ENCODE measurements around the gene TBC1D22A. TPM values are rescaled to one million over a fixed set of nuclear protein-coding genes. Genes with fewer than 3 reads are reported as not detected.

The TBC1D22A gene
- total RNA-seq, 6 experiments from 2014 or later: 10.9 to 18.1 (median 14.0) TPM

DNA sequence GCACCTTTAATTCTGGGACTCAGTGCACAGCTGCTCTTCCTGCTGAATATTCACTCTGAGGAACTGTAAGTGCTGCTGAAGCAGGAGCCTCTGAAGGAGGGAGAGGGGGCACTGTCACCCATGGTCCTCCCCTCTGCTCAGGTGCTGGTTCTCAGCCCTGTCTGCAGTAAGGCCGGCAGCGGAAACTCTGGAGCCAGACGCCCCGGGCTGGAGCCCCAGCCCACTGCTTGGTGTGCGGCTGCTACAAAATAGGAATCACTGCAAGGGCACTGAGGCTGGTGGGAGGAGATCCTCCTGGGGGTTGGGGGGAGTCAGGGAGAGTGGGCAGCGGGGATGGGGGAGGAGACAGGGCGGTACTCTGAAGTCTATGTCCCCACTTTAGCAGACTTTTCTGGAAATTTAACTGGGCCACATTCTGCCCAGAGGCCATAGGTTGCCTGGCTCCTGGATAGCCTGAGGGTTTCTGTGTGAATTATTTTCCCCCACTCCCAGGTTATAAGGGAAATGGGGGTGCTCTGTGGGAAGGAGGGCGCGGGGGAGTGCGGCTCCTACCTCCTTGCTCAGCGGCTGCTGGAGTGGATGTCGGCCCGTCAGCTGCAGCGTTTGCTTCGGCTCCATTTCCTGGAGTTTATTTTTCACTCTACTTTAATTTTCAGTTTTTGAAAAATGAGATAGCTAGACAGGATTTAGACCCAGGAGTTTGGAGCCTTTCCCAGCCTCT, 33.6 kb downstream of the TBC1D22A start:
- DNase-seq (peak in 1 of 3 donors; percentile 28), ATAC-seq (no peak)
- Histone ChIP-seq H3K27ac (no peak overlapping the region), H3K4me3 (no peak overlapping the region), H3K4me1 (peaks cover 0 to 13% (median 6%) of the 10 kb centered on the region in 4 donors), H3K9me3 (no peaks in the 10 kb centered on the region), H3K36me3 (peaks cover 5 to 25% (median 12%) of the 10 kb centered on the region in 4 donors), H3K27me3 (no peaks in the 10 kb centered on the region)
- TF ChIP-seq POLR2A (IDR thresholded peaks at IDR 0.05): no peak
- TF ChIP-seq, protein P1, sequence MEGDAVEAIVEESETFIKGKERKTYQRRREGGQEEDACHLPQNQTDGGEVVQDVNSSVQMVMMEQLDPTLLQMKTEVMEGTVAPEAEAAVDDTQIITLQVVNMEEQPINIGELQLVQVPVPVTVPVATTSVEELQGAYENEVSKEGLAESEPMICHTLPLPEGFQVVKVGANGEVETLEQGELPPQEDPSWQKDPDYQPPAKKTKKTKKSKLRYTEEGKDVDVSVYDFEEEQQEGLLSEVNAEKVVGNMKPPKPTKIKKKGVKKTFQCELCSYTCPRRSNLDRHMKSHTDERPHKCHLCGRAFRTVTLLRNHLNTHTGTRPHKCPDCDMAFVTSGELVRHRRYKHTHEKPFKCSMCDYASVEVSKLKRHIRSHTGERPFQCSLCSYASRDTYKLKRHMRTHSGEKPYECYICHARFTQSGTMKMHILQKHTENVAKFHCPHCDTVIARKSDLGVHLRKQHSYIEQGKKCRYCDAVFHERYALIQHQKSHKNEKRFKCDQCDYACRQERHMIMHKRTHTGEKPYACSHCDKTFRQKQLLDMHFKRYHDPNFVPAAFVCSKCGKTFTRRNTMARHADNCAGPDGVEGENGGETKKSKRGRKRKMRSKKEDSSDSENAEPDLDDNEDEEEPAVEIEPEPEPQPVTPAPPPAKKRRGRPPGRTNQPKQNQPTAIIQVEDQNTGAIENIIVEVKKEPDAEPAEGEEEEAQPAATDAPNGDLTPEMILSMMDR (IDR thresholded peaks at IDR 0.05): no peak
- WGBS (ENCODE audit: insufficient coverage, low coverage, low lambda C conversion rate, missing lambda C conversion rate): 76% methylated on average over 8 of the region's 15 CpGs
- intact Hi-C loops (cut with DNase I): no loop called here

DNA sequence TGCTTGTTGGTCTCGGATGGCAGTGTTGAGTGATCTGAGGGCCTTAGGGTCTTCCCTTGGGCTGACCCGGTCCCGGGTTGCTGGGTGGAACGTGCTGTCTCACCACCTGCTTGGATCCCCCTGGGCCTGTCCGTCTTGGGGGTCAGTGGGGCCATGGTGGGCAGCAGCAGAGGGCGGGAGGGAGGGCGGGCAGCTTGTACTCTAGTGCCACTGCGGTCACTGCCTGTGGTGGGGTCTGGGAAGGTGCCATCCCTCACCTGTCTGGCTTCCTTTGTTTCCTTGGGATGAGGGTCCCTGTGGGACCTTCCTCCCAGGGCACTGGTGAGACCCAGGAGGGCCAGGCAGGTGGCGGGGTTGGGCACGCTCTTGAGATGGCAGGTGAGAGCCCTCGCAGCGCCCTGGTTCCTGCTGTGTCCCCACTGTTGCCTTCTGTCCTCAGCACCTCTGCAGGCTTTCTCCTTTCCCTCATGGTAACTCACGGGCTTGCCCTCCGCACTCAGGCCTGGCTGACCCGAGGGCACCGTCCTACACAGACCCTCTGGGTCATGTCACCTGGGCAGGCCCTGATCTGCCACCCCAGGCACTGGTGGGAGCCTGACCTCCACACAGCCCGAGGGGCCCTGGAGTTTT, 34.2 kb downstream of the TBC1D22A start:
- DNase-seq (peak in 1 of 3 donors; percentile 46), ATAC-seq (no peak)
- 92% methylated on average over 14 of the region's 17 CpGs for WGBS (ENCODE audit: insufficient coverage, low coverage, low lambda C conversion rate, missing lambda C conversion rate)
- Histone ChIP-seq H3K36me3 (peaks cover 5 to 25% (median 12%) of the 10 kb centered on the region in 4 donors), H3K4me1 (peaks cover 0 to 13% (median 6%) of the 10 kb centered on the region in 4 donors), H3K9me3 (no peaks in the 10 kb centered on the region), H3K27me3 (no peaks in the 10 kb centered on the region), H3K4me3 (no peak overlapping the region), H3K27ac (no peak overlapping the region)
- TF ChIP-seq, protein P1 (IDR thresholded peaks at IDR 0.05): no peak
- TF ChIP-seq POLR2A (IDR thresholded peaks at IDR 0.05): no peak
- intact Hi-C loops (cut with DNase I): no loop called here

DNA sequence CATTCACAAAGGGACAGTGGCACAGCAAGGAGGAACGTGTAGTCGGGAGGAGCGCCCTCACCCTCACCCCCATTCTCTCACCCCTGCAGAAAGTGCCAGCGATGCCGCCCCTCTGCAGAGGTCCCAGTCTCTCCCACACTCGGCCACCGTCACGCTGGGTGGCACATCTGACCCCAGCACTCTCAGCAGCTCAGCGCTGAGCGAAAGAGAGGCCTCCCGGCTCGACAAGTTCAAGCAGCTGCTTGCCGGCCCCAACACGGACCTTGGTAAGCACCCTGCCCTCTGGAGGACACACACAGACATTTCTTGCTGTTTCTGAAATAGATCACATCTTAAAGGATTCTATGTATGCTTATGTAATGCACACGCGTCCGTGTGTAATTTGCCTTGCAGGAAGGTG, 34.9 kb downstream of the TBC1D22A start:
- Histone ChIP-seq H3K27me3 (no peaks in the 10 kb centered on the region), H3K9me3 (no peaks in the 10 kb centered on the region), H3K36me3 (peaks cover 5 to 25% (median 12%) of the 10 kb centered on the region in 4 donors), H3K4me3 (no peak overlapping the region), H3K27ac (no peak overlapping the region), H3K4me1 (peaks cover 0 to 13% (median 6%) of the 10 kb centered on the region in 4 donors)
- intact Hi-C loops (cut with DNase I): no loop called here
- TF ChIP-seq, protein P1 (IDR thresholded peaks at IDR 0.05): peak; percentile 5 to 13 (median 8)
- no peak for TF ChIP-seq POLR2A (IDR thresholded peaks at IDR 0.05)
- ATAC-seq (no peak), DNase-seq (no peak)
- WGBS (ENCODE audit: insufficient coverage, low coverage, low lambda C conversion rate, missing lambda C conversion rate): 60% methylated on average over 6 of the region's 17 CpGs

GRCh38 chr22:46798041-46798365, 35.6 kb downstream of the TBC1D22A start:
- no peak for TF ChIP-seq POLR2A (IDR thresholded peaks at IDR 0.05)
- TF ChIP-seq, protein P1 (IDR thresholded peaks at IDR 0.05): no peak
- intact Hi-C loops (cut with DNase I): no loop called here
- ATAC-seq: no peak
- Histone ChIP-seq H3K4me1 (peaks cover 0 to 13% (median 6%) of the 10 kb centered on the region in 4 donors), H3K9me3 (no peaks in the 10 kb centered on the region), H3K4me3 (no peak overlapping the region), H3K36me3 (peaks cover 5 to 25% (median 12%) of the 10 kb centered on the region in 4 donors), H3K27me3 (no peaks in the 10 kb centered on the region), H3K27ac (peak overlapping the region in 1 of 3 donors; percentile 14)
- no peak for DNase-seq
- WGBS (ENCODE audit: insufficient coverage, low coverage, low lambda C conversion rate, missing lambda C conversion rate): 92% methylated on average over 5 of the region's 5 CpGs

Measured in right lobe of liver (tissue), 6 donors.